Nephron progenitor cell (in vitro differentiated cells): ENCODE data around the gene PLA2G15.

Experiments used
- DNase-seq: peaks from one replicate; pipeline ENCODE4 v3.0.0; 2021
- H3K27ac Mint-ChIP-seq: 2 replicates; pipeline ENCODE4 v1.8.0; 2021; ENCODE audit warnings: mild to moderate bottlenecking, moderate library complexity, mixed read lengths
- H3K27me3 Mint-ChIP-seq: 2 replicates; pipeline ENCODE4 v1.8.0; 2021; ENCODE audit warnings: mild to moderate bottlenecking, low read depth, mixed read lengths; ENCODE audit not compliant: poor library complexity
- H3K36me3 Mint-ChIP-seq: 2 replicates; pipeline ENCODE4 v1.8.0; 2021; ENCODE audit warnings: low read depth, mixed read lengths
- H3K4me1 Mint-ChIP-seq: 2 replicates; pipeline ENCODE4 v1.8.0; 2021; ENCODE audit warnings: mixed read lengths
- H3K4me3 Mint-ChIP-seq: 2 replicates; pipeline ENCODE4 v1.8.0; 2021; ENCODE audit warnings: mild to moderate bottlenecking, moderate library complexity, mixed read lengths
- H3K9me3 Mint-ChIP-seq: 2 replicates; pipeline ENCODE4 v1.8.0; 2021; ENCODE audit warnings: mild to moderate bottlenecking, moderate library complexity, mixed read lengths
- CTCF ChIP-seq: fragments of 200-600 bp; sonication (generic); IDR thresholded peaks from 2 replicates; pipeline ENCODE4 v1.5.0; 2021; ENCODE audit warnings: antibody characterized with exemption

PLA2G15 gene

GRCh38 chr16:68273459-68273858 is 28.3 kb downstream of the PLA2G15 start:
- Mint-ChIP-seq H3K27me3 (no peaks in the 10 kb centered on the region), H3K36me3 (peaks cover 20% of the 10 kb centered on the region), H3K9me3 (no peaks in the 10 kb centered on the region), H3K4me3 (no peak overlapping the region), H3K27ac (peak overlapping the region; percentile 46), H3K4me1 (peaks cover 26% of the 10 kb centered on the region)
- no peak for DNase-seq
- no peak for TF ChIP-seq CTCF

- Mint-ChIP-seq H3K4me1 (peaks cover 24% of the 10 kb centered on the region), H3K36me3 (peaks cover 20% of the 10 kb centered on the region), H3K27me3 (no peaks in the 10 kb centered on the region), H3K27ac (no peak overlapping the region), H3K9me3 (no peaks in the 10 kb centered on the region), H3K4me3 (no peak overlapping the region)
- no peak for TF ChIP-seq CTCF
- DNase-seq, result no peak
These were observed 28.7 kb downstream of the PLA2G15 start for GRCh38 chr16:68273896-68274295.

GRCh38 chr16:68274441-68274840 is 29.3 kb downstream of the PLA2G15 start:
- Mint-ChIP-seq H3K36me3 (peaks cover 25% of the 10 kb centered on the region), H3K9me3 (peaks cover 3% of the 10 kb centered on the region), H3K27me3 (no peaks in the 10 kb centered on the region), H3K4me1 (peaks cover 18% of the 10 kb centered on the region), H3K27ac (no peak overlapping the region), H3K4me3 (no peak overlapping the region)
- no peak for DNase-seq
- no peak for TF ChIP-seq CTCF

- no peak for TF ChIP-seq CTCF
- Mint-ChIP-seq H3K4me3 (no peak overlapping the region), H3K27ac (peak overlapping the region; percentile 66), H3K27me3 (no peaks in the 10 kb centered on the region), H3K4me1 (peaks cover 17% of the 10 kb centered on the region), H3K36me3 (peaks cover 33% of the 10 kb centered on the region), H3K9me3 (peaks cover 7% of the 10 kb centered on the region)
- no peak for DNase-seq
These were observed 30.5 kb downstream of the PLA2G15 start for GRCh38 chr16:68275611-68276191.

GRCh38 chr16:68276223-68276622 is 31.1 kb downstream of the PLA2G15 start:
- no peak overlapping the region for H3K4me3 Mint-ChIP-seq
- TF ChIP-seq CTCF, result no peak
- H3K27ac Mint-ChIP-seq, result peak overlapping the region; percentile 66
- no peaks in the 10 kb centered on the region for H3K27me3 Mint-ChIP-seq
- peaks cover 7% of the 10 kb centered on the region for H3K9me3 Mint-ChIP-seq
- no peak for DNase-seq
- peaks cover 21% of the 10 kb centered on the region for H3K4me1 Mint-ChIP-seq
- peaks cover 33% of the 10 kb centered on the region for H3K36me3 Mint-ChIP-seq

- no peak for DNase-seq
- peaks cover 51% of the 10 kb centered on the region for H3K4me1 Mint-ChIP-seq
- H3K9me3 Mint-ChIP-seq, result peaks cover 7% of the 10 kb centered on the region
- TF ChIP-seq CTCF, result no peak
- no peak overlapping the region for H3K4me3 Mint-ChIP-seq
- H3K27me3 Mint-ChIP-seq, result peaks cover 2% of the 10 kb centered on the region
- H3K27ac Mint-ChIP-seq, result no peak overlapping the region
- H3K36me3 Mint-ChIP-seq, result peaks cover 28% of the 10 kb centered on the region
These were observed 34.8 kb downstream of the PLA2G15 start for GRCh38 chr16:68279726-68280558.
